OCI-LY3 (cell line): ENCODE data around the gene PIK3R3.
A peak's percentile ranks its signal among the peaks of the same experiment; 100 is the strongest.

Experiments
- H2AFZ ChIP-seq: fragments of 200-600, 300-600 bp; shearing (Covaris generic); 2 replicates; pipeline ENCODE4 v1.6.0; 2014; ENCODE audit warnings: antibody characterized with exemption, low read depth, low read length
- H3K27ac ChIP-seq: fragments of 200-600, 300-600 bp; sonication (generic); 2 replicates; pipeline ENCODE4 v1.5.1; 2014; ENCODE audit warnings: mild to moderate bottlenecking, low read length, moderate library complexity, mixed read lengths
- H3K27me3 ChIP-seq: fragments of 200-600, 300-600 bp; sonication (generic); 2 replicates; pipeline ENCODE4 v1.6.1; 2014; ENCODE audit warnings: low read depth, low read length, mixed read lengths
- H3K36me3 ChIP-seq: fragments of 200-600, 300-600 bp; sonication (generic); replicated peaks from 2 replicates; pipeline ENCODE3; 2014; ENCODE audit warnings: low read depth, low read length, mixed read lengths
- H3K4me1 ChIP-seq: fragments of 300-600, 200-600 bp; sonication (generic); 2 replicates; pipeline ENCODE4 v1.6.1; 2014; ENCODE audit warnings: low read length, mixed read lengths
- H3K4me2 ChIP-seq: fragments of 200-600, 300-600 bp; sonication (generic); 2 replicates; pipeline ENCODE4 v1.6.1; 2014; ENCODE audit warnings: low read length, mixed read lengths
- H3K4me3 ChIP-seq: fragments of 300-600, 200-600 bp; sonication (generic); 2 replicates; pipeline ENCODE4 v1.5.1; 2014; ENCODE audit warnings: antibody characterized with exemption, mild to moderate bottlenecking, low read length, moderate library complexity
- H3K79me2 ChIP-seq: fragments of 300-600, 200-600 bp; shearing (Covaris generic); 2 replicates; pipeline ENCODE4 v1.6.1; 2014; ENCODE audit warnings: mild to moderate bottlenecking, low read length, mixed read lengths
- H3K9ac ChIP-seq: fragments of 300-600, 200-600 bp; shearing (Covaris generic); 2 replicates; pipeline ENCODE4 v1.6.0; 2014; ENCODE audit warnings: mild to moderate bottlenecking, low read length, moderate library complexity
- H3K9me3 ChIP-seq: fragments of 200-600, 300-600 bp; shearing (Covaris generic); 2 replicates; pipeline ENCODE4 v1.6.1; 2014; ENCODE audit warnings: low read length, mixed read lengths; ENCODE audit not compliant: insufficient read depth
- H4K20me1 ChIP-seq: fragments of 200-600, 300-600 bp; sonication (generic); 2 replicates; pipeline ENCODE4 v1.6.1; 2016; ENCODE audit warnings: low read length, mixed read lengths; ENCODE audit not compliant: insufficient read depth
- CTCF ChIP-seq: fragments of 200-600, 300-600 bp; sonication (generic); IDR thresholded peaks from 2 replicates; pipeline ENCODE4 v1.5.1; 2014; ENCODE audit warnings: antibody characterized with exemption, low read length, low read depth
- EZH2phosphoT487 ChIP-seq: fragments of 200-600 bp; shearing (Covaris generic); IDR thresholded peaks from 2 replicates; pipeline ENCODE4 v1.6.1; 2018; ENCODE audit warnings: antibody characterized with exemption, mixed run types, low read depth

The PIK3R3 gene

DNA sequence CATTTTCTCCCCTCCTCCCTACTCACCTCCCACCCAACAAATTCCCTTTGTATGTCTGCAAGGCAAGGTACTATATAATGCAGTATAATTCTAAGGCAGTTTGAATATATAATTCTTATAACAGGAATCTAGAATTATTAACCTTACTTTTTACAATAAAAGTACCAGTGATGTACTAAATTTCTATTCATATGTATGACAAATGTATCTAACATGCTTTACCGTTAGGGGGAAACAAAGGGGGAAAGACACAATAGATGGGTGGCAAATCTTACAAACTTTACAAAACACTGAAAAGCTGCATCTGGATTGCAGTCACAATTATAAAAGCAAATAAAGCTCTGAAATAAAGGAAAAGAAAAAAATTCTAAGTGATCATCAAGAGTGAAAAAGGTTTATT, 2.3 kb downstream of the PIK3R3 start:
- Histone ChIP-seq H3K4me1 (peaks cover 19% of the 10 kb centered on the region), H3K27me3 (no peaks in the 10 kb centered on the region), H3K4me2 (peak overlapping the region; percentile 99), H3K9me3 (no peaks in the 10 kb centered on the region), H3K79me2 (no peaks in the 10 kb centered on the region; the same call in 1 of the 2 replicates), H3K4me3 (peak overlapping the region; percentile 97), H4K20me1 (no peaks in the 10 kb centered on the region), H2AFZ (no peak overlapping the region), H3K27ac (no peak overlapping the region), H3K9ac (no peak overlapping the region), H3K36me3 (no peaks in the 10 kb centered on the region)
- TF ChIP-seq EZH2phosphoT487 (no peak), CTCF (no peak)

- no peaks in the 10 kb centered on the region; the same call in 1 of the 2 replicates for H3K79me2 ChIP-seq
- no peaks in the 10 kb centered on the region for H3K27me3 ChIP-seq
- H3K4me2 ChIP-seq = no peak overlapping the region
- no peaks in the 10 kb centered on the region for H4K20me1 ChIP-seq
- TF ChIP-seq EZH2phosphoT487 (no peak), CTCF (no peak)
- peaks cover 7% of the 10 kb centered on the region; the same call in 1 of the 2 replicates for H3K4me1 ChIP-seq
- no peaks in the 10 kb centered on the region for H3K36me3 ChIP-seq
- H2AFZ ChIP-seq = no peak overlapping the region
- no peak overlapping the region for H3K4me3 ChIP-seq
- H3K9me3 ChIP-seq = no peaks in the 10 kb centered on the region
- no peak overlapping the region for H3K9ac ChIP-seq
- no peak overlapping the region for H3K27ac ChIP-seq
These were observed 4.1 kb downstream of the PIK3R3 start for GRCh38 chr1:46128344-46128743.

DNA sequence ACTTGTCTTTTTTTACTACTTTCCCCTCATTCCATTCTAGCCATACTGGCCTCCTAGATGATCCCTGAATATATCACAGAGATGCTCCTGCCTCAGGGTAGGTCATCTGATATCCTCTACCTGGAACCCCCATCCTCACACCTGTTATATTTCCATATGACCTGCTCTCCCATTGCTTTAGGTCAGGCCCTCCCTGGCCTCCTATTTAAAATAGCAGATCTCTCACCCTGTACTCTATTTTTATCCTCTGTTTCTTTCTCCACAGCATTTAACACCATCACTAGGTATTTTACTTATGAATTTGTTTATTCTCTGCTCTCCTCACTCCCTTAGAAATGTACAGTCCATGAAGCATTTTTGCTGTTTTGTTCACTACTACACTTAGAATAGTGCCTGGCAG, 13.6 kb downstream of the PIK3R3 start:
- Histone ChIP-seq H3K4me3 (no peak overlapping the region), H3K27ac (no peak overlapping the region), H2AFZ (no peak overlapping the region), H4K20me1 (no peaks in the 10 kb centered on the region), H3K36me3 (no peaks in the 10 kb centered on the region), H3K79me2 (no peaks in the 10 kb centered on the region; the same call in 1 of the 2 replicates), H3K4me1 (peaks cover 9% of the 10 kb centered on the region; the same call in 1 of the 2 replicates), H3K27me3 (no peaks in the 10 kb centered on the region), H3K9ac (no peak overlapping the region), H3K9me3 (no peaks in the 10 kb centered on the region), H3K4me2 (no peak overlapping the region)
- TF ChIP-seq CTCF = no peak
- no peak for TF ChIP-seq EZH2phosphoT487

GRCh38 chr1:46117810-46118494, 14.5 kb downstream of the PIK3R3 start:
- Histone ChIP-seq H3K4me3 (no peak overlapping the region), H4K20me1 (no peaks in the 10 kb centered on the region), H3K27me3 (no peaks in the 10 kb centered on the region), H3K79me2 (no peaks in the 10 kb centered on the region; the same call in 1 of the 2 replicates), H3K36me3 (no peaks in the 10 kb centered on the region), H3K27ac (no peak overlapping the region), H2AFZ (no peak overlapping the region), H3K4me1 (peaks cover 9% of the 10 kb centered on the region; the same call in 1 of the 2 replicates), H3K9ac (no peak overlapping the region), H3K4me2 (no peak overlapping the region), H3K9me3 (no peaks in the 10 kb centered on the region)
- TF ChIP-seq EZH2phosphoT487 (no peak), CTCF (no peak)
